ENCODE data around the gene HMGN2. TPM values are rescaled to one million over a fixed set of nuclear protein-coding genes. Genes with fewer than 3 reads are reported as not detected.

Gene HMGN2
- total RNA-seq, 4 donors from 2014 or later, result 46.1 to 489 (median 201) TPM

- TF ChIP-seq POLR2A (IDR thresholded peaks at IDR 0.05), result no peak
- TF ChIP-seq, protein P1, sequence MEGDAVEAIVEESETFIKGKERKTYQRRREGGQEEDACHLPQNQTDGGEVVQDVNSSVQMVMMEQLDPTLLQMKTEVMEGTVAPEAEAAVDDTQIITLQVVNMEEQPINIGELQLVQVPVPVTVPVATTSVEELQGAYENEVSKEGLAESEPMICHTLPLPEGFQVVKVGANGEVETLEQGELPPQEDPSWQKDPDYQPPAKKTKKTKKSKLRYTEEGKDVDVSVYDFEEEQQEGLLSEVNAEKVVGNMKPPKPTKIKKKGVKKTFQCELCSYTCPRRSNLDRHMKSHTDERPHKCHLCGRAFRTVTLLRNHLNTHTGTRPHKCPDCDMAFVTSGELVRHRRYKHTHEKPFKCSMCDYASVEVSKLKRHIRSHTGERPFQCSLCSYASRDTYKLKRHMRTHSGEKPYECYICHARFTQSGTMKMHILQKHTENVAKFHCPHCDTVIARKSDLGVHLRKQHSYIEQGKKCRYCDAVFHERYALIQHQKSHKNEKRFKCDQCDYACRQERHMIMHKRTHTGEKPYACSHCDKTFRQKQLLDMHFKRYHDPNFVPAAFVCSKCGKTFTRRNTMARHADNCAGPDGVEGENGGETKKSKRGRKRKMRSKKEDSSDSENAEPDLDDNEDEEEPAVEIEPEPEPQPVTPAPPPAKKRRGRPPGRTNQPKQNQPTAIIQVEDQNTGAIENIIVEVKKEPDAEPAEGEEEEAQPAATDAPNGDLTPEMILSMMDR (IDR thresholded peaks at IDR 0.05), result no peak
- Histone ChIP-seq H3K4me3 (no peak overlapping the region), H3K9me3 (no peaks in the 10 kb centered on the region), H3K27me3 (no peaks in the 10 kb centered on the region), H3K36me3 (no peaks in the 10 kb centered on the region), H3K4me1 (no peaks in the 10 kb centered on the region), H3K27ac (no peak overlapping the region)
- intact Hi-C loops (cut with DNase I; ENCODE audit: low total_unique reads), result no loop called here
- DNase-seq, result no peak
Measured at GRCh38 chr1:26482921-26483320, 10.7 kb downstream of the HMGN2 start.

DNA sequence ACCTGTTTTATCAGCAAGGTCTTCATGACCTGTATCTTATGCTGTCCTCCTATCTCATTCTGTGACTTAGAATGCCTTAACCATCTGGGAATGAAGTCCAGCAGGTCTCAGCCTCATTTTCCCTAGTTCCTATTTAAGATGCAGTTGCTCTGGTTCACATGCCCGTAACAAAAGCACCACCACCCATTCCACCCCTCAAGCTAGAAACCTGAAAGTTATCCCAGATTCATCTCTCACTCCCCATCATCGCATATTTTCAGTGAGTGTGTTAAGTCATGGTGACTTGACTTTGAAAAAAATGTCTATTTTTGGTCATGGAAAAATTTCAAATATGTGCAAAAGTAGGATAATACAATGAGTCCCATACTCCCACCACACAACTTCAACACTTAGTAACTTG lies 11.7 kb downstream of the HMGN2 start:
- no peak overlapping the region for H3K4me3 ChIP-seq
- H3K4me1 ChIP-seq, result no peaks in the 10 kb centered on the region
- H3K27me3 ChIP-seq, result no peaks in the 10 kb centered on the region
- no peaks in the 10 kb centered on the region for H3K36me3 ChIP-seq
- no peaks in the 10 kb centered on the region for H3K9me3 ChIP-seq
- no peak for DNase-seq
- H3K27ac ChIP-seq, result no peak overlapping the region
- TF ChIP-seq, protein P1 (IDR thresholded peaks at IDR 0.05), result no peak
- TF ChIP-seq POLR2A (IDR thresholded peaks at IDR 0.05), result no peak
- intact Hi-C loops (cut with DNase I; ENCODE audit: low total_unique reads), result no loop called here

- no peaks in the 10 kb centered on the region for H3K27me3 ChIP-seq
- no peak for TF ChIP-seq POLR2A (IDR thresholded peaks at IDR 0.05)
- TF ChIP-seq, protein P1 (IDR thresholded peaks at IDR 0.05), result no peak
- no peak for DNase-seq
- H3K4me3 ChIP-seq, result no peak overlapping the region
- no peaks in the 10 kb centered on the region for H3K9me3 ChIP-seq
- H3K36me3 ChIP-seq, result no peaks in the 10 kb centered on the region
- no peaks in the 10 kb centered on the region for H3K4me1 ChIP-seq
- intact Hi-C loops (cut with DNase I; ENCODE audit: low total_unique reads), result no loop called here
- no peak overlapping the region for H3K27ac ChIP-seq
Measured at GRCh38 chr1:26490155-26490554, 17.9 kb downstream of the HMGN2 start.

GRCh38 chr1:26493267-26493666 lies 21.0 kb downstream of the HMGN2 start:
- Histone ChIP-seq H3K4me3 (no peak overlapping the region), H3K36me3 (no peaks in the 10 kb centered on the region), H3K9me3 (no peaks in the 10 kb centered on the region), H3K27me3 (no peaks in the 10 kb centered on the region), H3K4me1 (no peaks in the 10 kb centered on the region), H3K27ac (no peak overlapping the region)
- DNase-seq, result no peak
- no peak for TF ChIP-seq POLR2A (IDR thresholded peaks at IDR 0.05)
- TF ChIP-seq, protein P1 (IDR thresholded peaks at IDR 0.05), result no peak
- intact Hi-C loops (cut with DNase I; ENCODE audit: low total_unique reads), result no loop called here

- intact Hi-C loops (cut with DNase I; ENCODE audit: low total_unique reads), result no loop called here
- TF ChIP-seq, protein P1 (IDR thresholded peaks at IDR 0.05), result no peak
- TF ChIP-seq POLR2A (IDR thresholded peaks at IDR 0.05), result no peak
Measured at GRCh38 chr1:26493938-26494337, 21.7 kb downstream of the HMGN2 start.

More at GRCh38 chr1:26493938-26494337, 21.7 kb downstream of the HMGN2 start:
- Histone ChIP-seq H3K27me3 (no peaks in the 10 kb centered on the region), H3K4me3 (no peak overlapping the region), H3K27ac (no peak overlapping the region), H3K36me3 (no peaks in the 10 kb centered on the region), H3K4me1 (no peaks in the 10 kb centered on the region), H3K9me3 (no peaks in the 10 kb centered on the region)
- no peak for DNase-seq

Measured in uterus (tissue), 4 donors.